Parathyroid adenoma (tissue), 2 donors: Measurements from ENCODE around the gene MSH3.

Experiments used
- H2AFZ ChIP-seq: fragments of 300-600 bp; sonication (generic); one replicate; pipeline ENCODE4 v1.7.0; 2017; ENCODE audit warnings: antibody characterized with exemption, mild to moderate bottlenecking
- H3K27ac ChIP-seq: fragments of 300-600 bp; sonication (generic); one replicate; pipeline ENCODE4 v1.7.0; 2017
- H3K27me3 ChIP-seq: fragments of 300-600 bp; sonication (generic); one replicate; pipeline ENCODE4 v1.7.0; 2017; ENCODE audit warnings: low read length; ENCODE audit not compliant: control insufficient read depth, insufficient read depth
- H3K36me3 ChIP-seq: fragments of 300-600 bp; sonication (generic); one replicate; pipeline ENCODE4 v1.7.0; 2017; ENCODE audit warnings: low read length; ENCODE audit not compliant: control insufficient read depth, insufficient read depth
- H3K4me1 ChIP-seq: fragments of 300-600 bp; sonication (generic); one replicate; pipeline ENCODE4 v1.7.0; 2017; ENCODE audit warnings: control low read depth
- H3K4me2 ChIP-seq: fragments of 300-600 bp; sonication (generic); one replicate; pipeline ENCODE4 v1.7.0; 2017; ENCODE audit warnings: low read length
- H3K4me3 ChIP-seq: fragments of 300-600 bp; sonication (generic); one replicate; pipeline ENCODE4 v1.7.0; 2017; ENCODE audit warnings: low read depth, low read length
- H3K79me2 ChIP-seq: fragments of 300-600 bp; sonication (generic); one replicate; pipeline ENCODE4 v1.7.0; 2017; ENCODE audit warnings: control low read depth
- H3K9ac ChIP-seq: fragments of 300-600 bp; sonication (generic); one replicate; pipeline ENCODE4 v1.7.0; 2017; ENCODE audit warnings: mild to moderate bottlenecking
- H3K9me3 ChIP-seq: fragments of 300-600 bp; sonication (generic); one replicate; pipeline ENCODE4 v1.7.0; 2017; ENCODE audit warnings: low read length; ENCODE audit not compliant: control insufficient read depth
- CTCF ChIP-seq: fragments of 300-600 bp; sonication (generic); IDR thresholded peaks from one replicate; pipeline ENCODE4 v1.7.0; 2017; ENCODE audit warnings: antibody characterized with exemption, mild to moderate bottlenecking
- donor health status: primary hyperparathyroidism.

Gene MSH3

DNA sequence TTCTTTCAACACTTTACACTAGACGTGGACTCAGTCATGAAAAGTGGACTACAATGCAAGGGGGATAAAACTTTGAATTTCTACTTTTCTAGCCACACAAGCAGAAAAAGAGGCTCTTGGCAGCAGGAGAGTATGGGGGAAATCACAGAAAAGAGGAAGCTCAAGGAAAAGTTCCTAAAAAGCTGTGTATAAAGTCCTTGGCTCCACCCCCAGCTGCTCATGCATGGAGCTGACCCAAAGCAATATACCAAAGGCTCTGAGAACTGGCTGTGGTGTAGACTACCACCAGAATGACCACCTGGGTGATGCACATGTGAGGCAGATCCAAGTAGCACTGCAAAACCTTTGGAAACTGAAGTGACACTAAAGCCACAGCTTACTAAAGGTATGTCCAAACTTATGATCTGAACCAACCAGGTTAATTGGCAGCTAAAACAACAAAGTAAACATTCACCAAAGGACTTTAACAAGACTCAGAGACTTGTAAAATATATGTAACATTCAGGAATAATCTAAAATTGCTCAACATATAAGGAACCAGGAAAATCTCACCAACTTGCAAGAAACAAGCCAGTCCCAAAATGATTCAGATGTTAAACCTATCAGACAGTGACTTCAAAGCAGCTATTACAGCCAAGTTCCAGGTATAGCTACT, 250.2 kb downstream of the MSH3 start:
- Histone ChIP-seq H3K4me2 (no peak overlapping the region), H3K9me3 (no peaks in the 10 kb centered on the region), H3K27me3 (no peaks in the 10 kb centered on the region), H3K9ac (no peak overlapping the region), H3K4me1 (no peaks in the 10 kb centered on the region), H3K4me3 (no peak overlapping the region), H3K27ac (no peak overlapping the region), H2AFZ (no peak overlapping the region), H3K36me3 (no peaks in the 10 kb centered on the region), H3K79me2 (no peaks in the 10 kb centered on the region)
- TF ChIP-seq CTCF: no peak

DNA sequence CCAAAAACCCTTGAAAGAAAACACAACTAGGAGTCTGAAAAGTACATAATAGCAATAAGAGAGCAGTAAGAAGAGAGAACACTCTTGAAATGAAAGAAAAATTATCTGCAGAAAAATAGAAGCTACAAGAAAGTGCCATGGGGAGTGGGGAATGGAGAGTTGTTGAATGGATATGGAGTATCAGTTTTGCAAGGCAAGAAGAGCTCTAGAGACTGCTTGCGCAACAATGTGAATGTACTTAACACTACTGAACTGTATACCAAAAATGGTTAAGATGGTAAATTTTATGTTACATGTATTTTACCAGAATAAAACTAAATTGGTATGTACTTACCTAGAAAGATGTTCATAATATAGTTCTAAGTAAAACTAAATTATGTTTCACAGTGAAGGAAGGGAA, 251.0 kb downstream of the MSH3 start:
- no peak overlapping the region for H3K9ac ChIP-seq
- no peaks in the 10 kb centered on the region for H3K4me1 ChIP-seq
- no peak for TF ChIP-seq CTCF
- H3K9me3 ChIP-seq: no peaks in the 10 kb centered on the region
- no peak overlapping the region for H3K4me2 ChIP-seq
- no peak overlapping the region for H2AFZ ChIP-seq
- H3K4me3 ChIP-seq: no peak overlapping the region
- H3K36me3 ChIP-seq: no peaks in the 10 kb centered on the region
- no peaks in the 10 kb centered on the region for H3K79me2 ChIP-seq
- H3K27ac ChIP-seq: no peak overlapping the region
- H3K27me3 ChIP-seq: no peaks in the 10 kb centered on the region

- Histone ChIP-seq H3K9ac (no peak overlapping the region), H3K36me3 (no peaks in the 10 kb centered on the region), H3K4me2 (no peak overlapping the region), H3K27me3 (no peaks in the 10 kb centered on the region), H3K9me3 (no peaks in the 10 kb centered on the region), H3K4me1 (no peaks in the 10 kb centered on the region), H3K4me3 (no peak overlapping the region), H3K79me2 (no peaks in the 10 kb centered on the region), H2AFZ (no peak overlapping the region), H3K27ac (no peak overlapping the region)
- TF ChIP-seq CTCF: no peak
Measured at GRCh38 chr5:80912479-80912878, 258.0 kb downstream of the MSH3 start.

GRCh38 chr5:80915716-80916115, 261.3 kb downstream of the MSH3 start:
- no peak overlapping the region for H3K9ac ChIP-seq
- no peak for TF ChIP-seq CTCF
- H3K4me3 ChIP-seq: no peak overlapping the region
- no peaks in the 10 kb centered on the region for H3K9me3 ChIP-seq
- no peaks in the 10 kb centered on the region for H3K36me3 ChIP-seq
- H3K79me2 ChIP-seq: no peaks in the 10 kb centered on the region
- H3K27ac ChIP-seq: no peak overlapping the region
- no peak overlapping the region for H2AFZ ChIP-seq
- no peak overlapping the region for H3K4me2 ChIP-seq
- no peaks in the 10 kb centered on the region for H3K4me1 ChIP-seq
- no peaks in the 10 kb centered on the region for H3K27me3 ChIP-seq

DNA sequence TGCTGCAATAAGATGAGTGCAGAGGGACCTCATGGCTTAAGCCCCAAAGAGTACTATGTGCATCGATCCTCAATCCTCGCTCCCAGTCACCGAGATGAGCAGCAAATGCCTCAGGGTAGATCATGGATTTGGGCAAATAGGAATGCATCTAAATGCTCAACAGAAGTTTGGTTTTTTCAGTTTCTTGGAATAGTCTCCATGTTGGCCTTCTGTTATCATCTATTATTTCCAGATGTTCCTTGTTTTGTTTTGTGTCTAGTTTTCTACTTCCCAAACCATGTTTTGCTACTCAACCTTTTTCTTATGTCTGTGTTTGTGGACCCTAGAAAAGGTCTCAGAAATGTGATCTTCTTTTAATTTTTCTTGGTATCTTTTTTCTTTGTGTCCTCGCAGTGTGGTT, 262.2 kb downstream of the MSH3 start:
- H3K4me3 ChIP-seq: no peak overlapping the region
- H3K4me2 ChIP-seq: no peak overlapping the region
- H3K79me2 ChIP-seq: no peaks in the 10 kb centered on the region
- TF ChIP-seq CTCF: no peak
- H2AFZ ChIP-seq: no peak overlapping the region
- no peaks in the 10 kb centered on the region for H3K36me3 ChIP-seq
- no peaks in the 10 kb centered on the region for H3K27me3 ChIP-seq
- H3K27ac ChIP-seq: no peak overlapping the region
- H3K9ac ChIP-seq: no peak overlapping the region
- H3K9me3 ChIP-seq: no peaks in the 10 kb centered on the region
- H3K4me1 ChIP-seq: no peaks in the 10 kb centered on the region
